Measurements from ENCODE around the gene REEP1.

GRCh38 chr2:86258106-86258505 is 79.3 kb downstream of the REEP1 start:
- TF ChIP-seq CTCF (IDR thresholded peaks at IDR 0.05; ENCODE audit: control extremely low read depth in 1 of 3, insufficient read depth in 1 of 3, low read depth in 1 of 3, low read length in 3 of 3): no peak
- TF ChIP-seq POLR2AphosphoS5 (IDR thresholded peaks at IDR 0.05; ENCODE audit: low read depth, low read length): no peak
- TF ChIP-seq RFX5 (IDR thresholded peaks at IDR 0.05; ENCODE audit: borderline replicate concordance, low read depth, low read length): no peak
- no peak for TF ChIP-seq TEAD4 (IDR thresholded peaks at IDR 0.05; ENCODE audit: low read depth, low read length)
- no peak for TF ChIP-seq SP1 (IDR thresholded peaks at IDR 0.05; ENCODE audit: low read depth, low read length)
- no peak for TF ChIP-seq EZH2 (IDR thresholded peaks at IDR 0.05; ENCODE audit: low read depth, low read length, severe bottlenecking)
- TF ChIP-seq POLR2A (IDR thresholded peaks at IDR 0.05; ENCODE audit: control extremely low read depth in 1 of 2, low read depth in 2 of 2, low read length in 2 of 2): no peak
- no peak for TF ChIP-seq EP300 (IDR thresholded peaks at IDR 0.05; ENCODE audit: borderline replicate concordance in 1 of 2, low read depth in 2 of 2, low read length in 2 of 2)

Data from H1 (cell line).